GM12891 (cell line): ENCODE results near the gene ARHGEF4.

Experiments used
- PAX5 ChIP-seq: IDR thresholded peaks from 2 replicates; pipeline ENCODE4 v1.6.1; 2011; ENCODE audit warnings: low read length, moderate library complexity, mild to moderate bottlenecking; ENCODE audit not compliant: insufficient read depth, severe bottlenecking
- POLR2A ChIP-seq: IDR thresholded peaks from 2 replicates; pipeline ENCODE4 v1.6.1; 2011; ENCODE audit warnings: low read depth, low read length, control low read depth
- POLR2AphosphoS5 ChIP-seq: IDR thresholded peaks from 2 replicates; pipeline ENCODE4 v1.6.1; 2011; ENCODE audit warnings: low read depth, low read length, control low read depth
- SPI1 ChIP-seq: IDR thresholded peaks from 2 replicates; pipeline ENCODE4 v1.6.1; 2011; ENCODE audit warnings: low read depth, low read length, control low read depth
- TAF1 ChIP-seq: IDR thresholded peaks from 2 replicates; pipeline ENCODE4 v1.6.1; 2011; ENCODE audit warnings: low read depth, low read length, control low read depth

GRCh38 chr2:130957915-130958314 lies 121.2 kb downstream of the ARHGEF4 start:
- TF ChIP-seq POLR2A (no peak), TAF1 (no peak), SPI1 (no peak), PAX5 (no peak), POLR2AphosphoS5 (no peak)
